Adrenal gland (tissue), 12 donors: ENCODE measurements around the gene ITIH1. TPM values are rescaled to one million over a fixed set of nuclear protein-coding genes. Genes with fewer than 3 reads are reported as not detected.

Source experiments
- DNase-seq, 7 donors: peaks; one replicate each; pipeline ENCODE4 v3.0.0-alpha.2; 2019 to 2020
- H3K27ac ChIP-seq, 5 donors: fragments of 200-600 bp; sonication (generic) in 4 of 5; 1 replicate in 3 of 5; 2 replicates in 2 of 5; pipeline versions ENCODE4 v1.5.1 to v1.8.0; 2016 to 2020; ENCODE audit warnings: mild to moderate bottlenecking in 1 of 5
- H3K27me3 ChIP-seq: fragments of 200-600 bp; 2 replicates; pipeline ENCODE4 v1.8.0; 2021
- H3K36me3 ChIP-seq, 2 donors: fragments of 200-600 bp; replicated peaks in 1 of 2; 1 replicate in 1 of 2; 2 replicates in 1 of 2; pipeline versions ENCODE4 v1.5.1 to v1.8.0; 2018 to 2022
- H3K4me1 ChIP-seq, 2 donors: fragments of 200-600 bp; replicated peaks in 1 of 2; 1 replicate in 1 of 2; 2 replicates in 1 of 2; pipeline versions ENCODE4 v1.5.1 to v1.8.0; 2018 to 2021
- H3K4me3 ChIP-seq, 4 donors: fragments of 200-600 bp; sonication (generic) in 3 of 4; one replicate each; pipeline ENCODE4 v1.5.1; 2016 to 2018
- H3K9me3 ChIP-seq, 3 donors: fragments of 200-600 bp; sonication (generic) in 1 of 3; replicated peaks in 1 of 3; 1 replicate in 2 of 3; 2 replicates in 1 of 3; pipeline versions ENCODE4 v1.5.1 to v1.8.0; 2016 to 2021
- CTCF ChIP-seq, 6 experiments: fragments of 450-650 bp in 4 of 6; fragments of 200-600 bp in 2 of 6; sonication (generic) in 1 of 6; IDR thresholded peaks; 1 replicate in 5 of 6; 2 replicates in 1 of 6; pipeline versions ENCODE4 v1.5.1 to v1.8.0; 2016 to 2021; ENCODE audit warnings: antibody characterized with exemption in 6 of 6, mild to moderate bottlenecking in 2 of 6, moderate library complexity in 1 of 6
- POLR2A ChIP-seq, 2 donors: fragments of 450-650 bp; IDR thresholded peaks; one replicate each; pipeline ENCODE4 v1.6.1; 2017; ENCODE audit warnings: antibody characterized with exemption in 2 of 2, mild to moderate bottlenecking in 2 of 2, moderate library complexity in 1 of 2
- WGBS, 4 donors: extraction: QIAGEN DNeasy Blood & Tissue Kit in 2 of 4; methylation state at CpG; one replicate each; pipeline versions ENCODE4 v1.1.5 to v1.1.7; 2013 to 2017; 5-methylcytosine and 5-hydroxymethylcytosine counted together
- intact Hi-C, 2 donors: fragments of 100-400 bp; cut with DNase I; formaldehyde crosslinking; loops; one replicate each; pipeline versions ENCODE4 v1.14.1 to v1.15.0; 2022 to 2023
- polyA plus RNA-seq, 3 donors: library from polyadenylated mRNA; stranded (reverse); fragments of 200-250 nt in 2 of 3; fragments of 350-450 nt in 1 of 3; fragmentation: Illumina TruSeq in 1 of 3; extraction: RNeasy Lipid Tissue Mini Kit (QIAGEN cat#74804) in 1 of 3; gene quantifications; one replicate each; pipeline ENCODE4 v1.2.3, GENCODE V29; 2013 to 2014
- total RNA-seq, 9 donors: library from RNA; depleted of rRNA in 4 of 9; stranded (reverse); fragments of >200 nt in 4 of 9; fragments of 120-200 nt in 1 of 9; fragmentation: NEBNext Ultra II Directional in 1 of 9; extraction: Animal tissue kit (Norgen Biotek cat#: 25700) in 1 of 9; gene quantifications; one replicate each; pipeline versions ENCODE4 v1.1.0 to v1.2.4, GENCODE V29; 2013 to 2023
- donor health status: healthy with polysubstance abuse.
- donor health status: Bipolar disorder and iron deficiency.
- donor health status: DM: yes; HTN: yes; CAD: no.
- donor health status: DM: no; HTN: no; CAD: no.
- donor health status: DM: no; HTN: no; CAD: no.
- donor health status: DM: yes; HTN: yes; CAD: no.

The ITIH1 gene
- total and polyA plus RNA-seq, 12 donors = 0.28 to 1.9 (median 0.50) TPM; not detected in 4

DNA sequence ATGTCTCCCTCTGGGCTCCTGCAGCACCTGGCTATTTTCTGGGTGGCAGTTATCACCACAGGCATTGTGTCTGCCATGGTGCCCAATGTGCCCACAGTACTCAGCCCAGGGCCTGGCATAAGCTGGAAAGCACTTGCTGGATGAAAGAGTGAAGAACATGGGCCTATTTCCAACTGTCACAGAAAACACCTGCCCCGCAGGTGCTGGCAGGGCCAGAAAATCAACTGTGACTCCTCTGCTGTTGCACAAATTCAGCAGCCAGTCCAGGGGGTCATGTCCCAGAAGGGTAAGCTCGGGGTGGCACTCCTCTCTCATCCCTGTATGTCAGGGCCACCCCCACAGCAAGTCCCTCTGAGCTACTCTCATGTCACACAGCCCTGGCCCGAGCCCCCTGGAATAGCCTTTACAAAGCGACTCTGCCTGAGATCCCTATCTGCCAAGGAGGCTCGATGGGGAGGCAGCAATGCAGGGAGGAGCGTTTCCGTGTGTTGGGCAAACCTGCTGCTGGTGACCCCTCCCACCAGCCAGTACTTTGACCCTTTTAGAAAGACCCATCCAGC, 34.1 kb downstream of the ITIH1 start:
- Histone ChIP-seq H3K27ac (no peak overlapping the region), H3K27me3 (no peaks in the 10 kb centered on the region), H3K4me1 (no peaks in the 10 kb centered on the region), H3K9me3 (no peaks in the 10 kb centered on the region), H3K4me3 (no peak overlapping the region), H3K36me3 (no peaks in the 10 kb centered on the region)
- TF ChIP-seq CTCF (IDR thresholded peaks at IDR 0.05) (no peak), POLR2A (IDR thresholded peaks at IDR 0.05) (no peak)
- intact Hi-C loops = no loop called here
- WGBS, 4 donors = 81 to 89% (median 86%) methylated on average over 7 of the region's 7 CpGs
- DNase-seq = no peak

GRCh38 chr3:52813810-52814209, 36.4 kb downstream of the ITIH1 start:
- WGBS, 4 donors = 82 to 91% (median 88%) methylated on average over 3 to 8 of the region's 8 CpGs
- no peaks in the 10 kb centered on the region for H3K27me3 ChIP-seq
- TF ChIP-seq POLR2A (IDR thresholded peaks at IDR 0.05) (no peak), CTCF (IDR thresholded peaks at IDR 0.05) (no peak)
- H3K4me1 ChIP-seq = no peaks in the 10 kb centered on the region
- intact Hi-C loops = no loop called here
- no peaks in the 10 kb centered on the region for H3K36me3 ChIP-seq
- H3K27ac ChIP-seq = no peak overlapping the region
- no peaks in the 10 kb centered on the region for H3K9me3 ChIP-seq
- H3K4me3 ChIP-seq = no peak overlapping the region
- no peak for DNase-seq

DNA sequence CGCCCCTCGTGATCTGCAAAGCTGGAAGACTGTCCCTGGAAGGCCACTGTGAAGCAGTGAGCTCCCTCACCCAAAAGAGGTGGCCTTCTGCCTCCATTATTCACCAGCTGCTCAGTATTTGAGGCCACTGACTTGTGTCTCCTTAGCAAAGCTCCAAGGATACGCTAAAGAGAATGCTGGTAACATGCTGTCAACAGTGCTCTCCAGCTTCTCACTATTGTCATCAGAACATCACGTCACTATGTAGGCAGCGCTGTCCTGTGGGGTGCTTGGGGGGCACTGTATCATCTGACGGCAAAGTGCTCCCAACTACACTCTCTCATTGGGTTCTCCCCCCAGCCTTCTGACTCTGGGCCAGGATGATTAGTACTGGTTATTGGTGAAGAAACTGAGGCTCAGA, 38.8 kb downstream of the ITIH1 start:
- H3K27ac ChIP-seq = no peak overlapping the region
- intact Hi-C loops = no loop called here
- no peaks in the 10 kb centered on the region for H3K27me3 ChIP-seq
- H3K4me1 ChIP-seq = no peaks in the 10 kb centered on the region
- peaks cover 0 to 3% of the 10 kb centered on the region in 2 donors for H3K36me3 ChIP-seq
- WGBS, 4 donors = 84 to 94% (median 92%) methylated on average over 3 to 6 of the region's 6 CpGs
- H3K9me3 ChIP-seq = no peaks in the 10 kb centered on the region
- no peak for DNase-seq
- no peak overlapping the region for H3K4me3 ChIP-seq
- TF ChIP-seq POLR2A (IDR thresholded peaks at IDR 0.05) = no peak
- TF ChIP-seq CTCF (IDR thresholded peaks at IDR 0.05) = no peak

DNA sequence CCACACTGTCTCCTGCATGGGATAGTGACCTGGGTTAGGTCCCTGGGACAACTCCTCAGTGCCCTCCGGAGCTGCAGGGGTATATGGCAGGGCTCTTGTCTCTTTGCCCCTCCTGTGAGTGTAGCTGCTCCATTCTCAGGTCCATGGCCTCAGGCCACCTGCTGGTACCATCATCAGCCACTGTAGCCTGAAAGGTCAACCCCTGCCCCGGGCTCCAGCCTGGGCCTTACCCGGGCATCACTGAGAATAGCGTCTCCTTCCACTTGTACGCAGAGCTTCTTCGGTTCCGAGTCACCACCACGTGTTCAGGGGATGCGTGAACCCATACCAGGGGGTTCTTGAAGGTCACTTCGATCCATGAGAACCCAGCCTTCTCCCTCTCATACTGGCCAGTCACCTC, 39.3 kb downstream of the ITIH1 start:
- no peak for TF ChIP-seq POLR2A (IDR thresholded peaks at IDR 0.05)
- TF ChIP-seq CTCF (IDR thresholded peaks at IDR 0.05) = no peak
- Histone ChIP-seq H3K4me3 (no peak overlapping the region), H3K9me3 (no peaks in the 10 kb centered on the region), H3K36me3 (peaks cover 0 to 3% of the 10 kb centered on the region in 2 donors), H3K27ac (no peak overlapping the region), H3K4me1 (no peaks in the 10 kb centered on the region), H3K27me3 (no peaks in the 10 kb centered on the region)
- DNase-seq = no peak
- intact Hi-C loops = no loop called here
- 92 to 100% (median 94%) methylated on average over 3 to 10 of the region's 10 CpGs for WGBS, 4 donors
